ENCODE data around the gene DPH2.

DPH2 gene

DNA sequence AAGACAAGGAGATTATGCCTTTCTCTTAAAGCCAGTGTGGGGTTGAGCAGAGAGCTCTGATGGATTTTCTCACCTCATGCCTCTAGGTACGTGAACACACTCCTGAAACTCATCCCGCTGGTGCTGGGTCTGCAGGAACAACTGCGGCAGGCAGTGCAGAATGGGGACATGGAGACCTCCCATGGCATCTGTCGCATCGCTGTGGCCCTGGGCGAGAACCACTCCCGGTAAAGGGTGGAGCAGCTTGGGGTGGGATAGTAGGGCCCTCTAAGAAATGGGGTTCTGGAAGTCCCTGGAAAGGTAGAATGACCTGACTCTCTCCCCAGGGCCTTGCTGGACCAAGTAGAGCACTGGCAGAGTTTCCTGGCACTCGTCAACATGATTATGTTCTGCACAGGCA, 13.6 kb upstream of the DPH2 start:
- no peaks in the 10 kb centered on the region for H3K27me3 ChIP-seq (ENCODE audit: control insufficient read depth, insufficient read depth, low read length)
- peaks cover 3% of the 10 kb centered on the region for H3K4me1 ChIP-seq (ENCODE audit: control insufficient read depth, insufficient read depth, low read length)
- DNase-seq (ENCODE audit: low read depth, low spot score): no peak
- H3K27ac ChIP-seq (ENCODE audit: low read length): no peak overlapping the region
- 0 out of 2 replicates have a peak, but pooled peaks cover 9% of the 10 kb centered on the region for H3K36me3 ChIP-seq (ENCODE audit: control insufficient read depth, insufficient read depth, low read length)
- WGBS (ENCODE audit: insufficient coverage, insufficient read length): no CpG with 5 or more reads among the region's 8 CpGs
- H3K9me3 ChIP-seq (ENCODE audit: control insufficient read depth, insufficient read depth, low read length): no peaks in the 10 kb centered on the region
- no peak overlapping the region for H3K4me3 ChIP-seq (ENCODE audit: low read length)

DNA sequence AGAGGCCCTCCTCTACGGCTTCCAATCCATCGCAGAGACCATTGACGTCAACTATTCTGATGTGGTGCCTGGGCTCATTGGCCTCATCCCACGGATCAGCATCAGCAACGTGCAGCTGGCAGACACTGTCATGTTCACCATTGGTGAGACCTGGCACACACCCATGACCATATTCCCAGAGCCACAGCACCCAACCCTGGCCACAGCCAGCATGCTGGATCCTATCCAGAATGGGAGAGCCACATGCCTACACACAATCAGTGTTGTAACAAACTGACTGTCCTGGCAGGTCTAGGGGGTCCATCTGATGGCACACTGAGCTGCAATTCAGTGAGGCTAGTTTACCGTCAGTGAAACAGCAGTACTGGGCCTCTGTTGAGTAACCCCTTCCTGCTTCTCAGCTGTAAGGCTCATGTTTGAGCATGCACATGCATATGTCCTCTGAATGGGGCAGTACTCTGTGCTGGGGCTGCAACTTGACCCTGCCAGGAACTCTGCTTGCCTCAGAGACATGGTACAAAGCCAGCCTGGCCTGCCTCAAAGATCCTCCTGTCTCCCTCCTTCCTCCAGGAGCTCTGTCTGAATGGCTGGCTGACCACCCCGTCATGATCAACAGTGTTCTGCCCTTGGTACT, 12.3 kb upstream of the DPH2 start:
- WGBS (ENCODE audit: insufficient coverage, insufficient read length): no CpG with 5 or more reads among the region's 7 CpGs
- DNase-seq (ENCODE audit: low read depth, low spot score): no peak
- 0 out of 2 replicates have a peak, but pooled peaks cover 9% of the 10 kb centered on the region for H3K36me3 ChIP-seq (ENCODE audit: control insufficient read depth, insufficient read depth, low read length)
- H3K27me3 ChIP-seq (ENCODE audit: control insufficient read depth, insufficient read depth, low read length): no peaks in the 10 kb centered on the region
- H3K4me1 ChIP-seq (ENCODE audit: control insufficient read depth, insufficient read depth, low read length): peaks cover 3% of the 10 kb centered on the region
- no peaks in the 10 kb centered on the region for H3K9me3 ChIP-seq (ENCODE audit: control insufficient read depth, insufficient read depth, low read length)
- no peak overlapping the region for H3K4me3 ChIP-seq (ENCODE audit: low read length)
- H3K27ac ChIP-seq (ENCODE audit: low read length): no peak overlapping the region

GRCh38 chr1:43958351-43959255, 11.2 kb upstream of the DPH2 start:
- 0 out of 2 replicates have a peak, but pooled peaks cover 9% of the 10 kb centered on the region for H3K36me3 ChIP-seq (ENCODE audit: control insufficient read depth, insufficient read depth, low read length)
- H3K9me3 ChIP-seq (ENCODE audit: control insufficient read depth, insufficient read depth, low read length): no peaks in the 10 kb centered on the region
- no peak overlapping the region for H3K4me3 ChIP-seq (ENCODE audit: low read length)
- H3K27me3 ChIP-seq (ENCODE audit: control insufficient read depth, insufficient read depth, low read length): no peaks in the 10 kb centered on the region
- H3K27ac ChIP-seq (ENCODE audit: low read length): no peak overlapping the region
- no peak for DNase-seq (ENCODE audit: low read depth, low spot score)
- no CpG with 5 or more reads among the region's 9 CpGs for WGBS (ENCODE audit: insufficient coverage, insufficient read length)
- H3K4me1 ChIP-seq (ENCODE audit: control insufficient read depth, insufficient read depth, low read length): no peaks in the 10 kb centered on the region

- Histone ChIP-seq H3K36me3 (ENCODE audit: control insufficient read depth, insufficient read depth, low read length) (0 out of 2 replicates have a peak, but pooled peaks cover 9% of the 10 kb centered on the region), H3K9me3 (ENCODE audit: control insufficient read depth, insufficient read depth, low read length) (no peaks in the 10 kb centered on the region), H3K27me3 (ENCODE audit: control insufficient read depth, insufficient read depth, low read length) (no peaks in the 10 kb centered on the region), H3K4me1 (ENCODE audit: control insufficient read depth, insufficient read depth, low read length) (no peaks in the 10 kb centered on the region), H3K4me3 (ENCODE audit: low read length) (no peak overlapping the region), H3K27ac (ENCODE audit: low read length) (no peak overlapping the region)
- WGBS (ENCODE audit: insufficient coverage, insufficient read length): no CpG with 5 or more reads among the region's 8 CpGs
- DNase-seq (ENCODE audit: low read depth, low spot score): no peak
Observed at GRCh38 chr1:43960798-43961197, 9.0 kb upstream of the DPH2 start.

GRCh38 chr1:43961692-43962091, 8.1 kb upstream of the DPH2 start:
- no peaks in the 10 kb centered on the region for H3K27me3 ChIP-seq (ENCODE audit: control insufficient read depth, insufficient read depth, low read length)
- DNase-seq (ENCODE audit: low read depth, low spot score): no peak
- H3K4me3 ChIP-seq (ENCODE audit: low read length): no peak overlapping the region
- no peaks in the 10 kb centered on the region for H3K9me3 ChIP-seq (ENCODE audit: control insufficient read depth, insufficient read depth, low read length)
- H3K27ac ChIP-seq (ENCODE audit: low read length): no peak overlapping the region
- no CpG with 5 or more reads among the region's 3 CpGs for WGBS (ENCODE audit: insufficient coverage, insufficient read length)
- 0 out of 2 replicates have a peak, but pooled peaks cover 9% of the 10 kb centered on the region for H3K36me3 ChIP-seq (ENCODE audit: control insufficient read depth, insufficient read depth, low read length)
- no peaks in the 10 kb centered on the region for H3K4me1 ChIP-seq (ENCODE audit: control insufficient read depth, insufficient read depth, low read length)

DNA sequence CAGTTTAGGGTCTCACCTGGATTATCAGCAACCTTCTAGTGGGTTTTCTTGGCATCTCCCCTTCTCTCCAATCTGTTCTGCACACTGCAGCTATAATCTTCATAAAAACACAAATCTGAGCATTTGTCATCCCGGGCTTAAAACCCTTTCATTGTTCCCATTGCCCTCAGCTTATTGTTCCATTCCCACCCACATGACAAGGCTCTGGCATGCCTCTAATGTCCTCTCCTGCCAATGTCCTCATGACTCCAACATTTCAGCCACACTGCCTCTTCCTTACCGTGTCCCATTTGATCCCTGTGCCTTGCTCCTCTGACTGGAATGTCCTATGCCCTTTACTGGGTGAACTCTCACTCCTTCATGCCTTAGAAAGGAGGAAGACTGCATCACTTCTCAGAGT, 7.5 kb upstream of the DPH2 start:
- H3K4me1 ChIP-seq (ENCODE audit: control insufficient read depth, insufficient read depth, low read length): no peaks in the 10 kb centered on the region
- no peaks in the 10 kb centered on the region for H3K27me3 ChIP-seq (ENCODE audit: control insufficient read depth, insufficient read depth, low read length)
- no peak overlapping the region for H3K4me3 ChIP-seq (ENCODE audit: low read length)
- DNase-seq (ENCODE audit: low read depth, low spot score): no peak
- no peak overlapping the region for H3K27ac ChIP-seq (ENCODE audit: low read length)
- H3K36me3 ChIP-seq (ENCODE audit: control insufficient read depth, insufficient read depth, low read length): peaks cover 7% of the 10 kb centered on the region; the same call in 1 of the 2 replicates
- WGBS (ENCODE audit: insufficient coverage, insufficient read length): no CpG with 5 or more reads among the region's 2 CpGs
- H3K9me3 ChIP-seq (ENCODE audit: control insufficient read depth, insufficient read depth, low read length): no peaks in the 10 kb centered on the region

GRCh38 chr1:43963006-43963405, 6.8 kb upstream of the DPH2 start:
- no peaks in the 10 kb centered on the region; the same call in 1 of the 2 replicates for H3K36me3 ChIP-seq (ENCODE audit: control insufficient read depth, insufficient read depth, low read length)
- no peak overlapping the region for H3K4me3 ChIP-seq (ENCODE audit: low read length)
- no peak overlapping the region for H3K27ac ChIP-seq (ENCODE audit: low read length)
- no peak for DNase-seq (ENCODE audit: low read depth, low spot score)
- no peaks in the 10 kb centered on the region for H3K4me1 ChIP-seq (ENCODE audit: control insufficient read depth, insufficient read depth, low read length)
- no peaks in the 10 kb centered on the region for H3K27me3 ChIP-seq (ENCODE audit: control insufficient read depth, insufficient read depth, low read length)
- WGBS (ENCODE audit: insufficient coverage, insufficient read length): no CpG with 5 or more reads among the region's 3 CpGs
- no peaks in the 10 kb centered on the region for H3K9me3 ChIP-seq (ENCODE audit: control insufficient read depth, insufficient read depth, low read length)

DNA sequence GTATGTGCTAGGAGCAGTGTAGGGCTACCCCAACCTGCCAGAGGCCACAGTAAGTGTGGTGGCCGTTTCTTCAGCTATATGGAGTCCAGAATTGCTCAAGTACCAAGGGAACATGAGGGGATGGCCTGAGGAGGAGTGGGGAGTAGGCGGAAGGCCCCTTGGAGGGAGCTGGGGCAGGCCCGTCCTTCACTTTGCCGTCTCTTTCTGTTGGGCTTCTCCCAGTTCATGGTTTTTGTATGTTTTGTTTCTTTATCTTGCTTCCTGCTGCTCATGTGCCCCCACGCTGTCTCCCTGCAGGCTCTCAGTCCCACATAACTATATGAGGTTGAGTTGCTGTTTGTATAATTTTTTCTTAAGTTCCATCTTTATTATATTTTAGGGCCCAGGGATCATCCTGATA, 5.9 kb upstream of the DPH2 start:
- WGBS (ENCODE audit: insufficient coverage, insufficient read length): no CpG with 5 or more reads among the region's 5 CpGs
- Histone ChIP-seq H3K4me1 (ENCODE audit: control insufficient read depth, insufficient read depth, low read length) (no peaks in the 10 kb centered on the region), H3K27ac (ENCODE audit: low read length) (no peak overlapping the region), H3K27me3 (ENCODE audit: control insufficient read depth, insufficient read depth, low read length) (no peaks in the 10 kb centered on the region), H3K36me3 (ENCODE audit: control insufficient read depth, insufficient read depth, low read length) (no peaks in the 10 kb centered on the region; the same call in 1 of the 2 replicates), H3K9me3 (ENCODE audit: control insufficient read depth, insufficient read depth, low read length) (no peaks in the 10 kb centered on the region), H3K4me3 (ENCODE audit: low read length) (no peak overlapping the region)
- DNase-seq (ENCODE audit: low read depth, low spot score): no peak

- Histone ChIP-seq H3K27me3 (ENCODE audit: control insufficient read depth, insufficient read depth, low read length) (no peaks in the 10 kb centered on the region), H3K4me1 (ENCODE audit: control insufficient read depth, insufficient read depth, low read length) (no peaks in the 10 kb centered on the region), H3K9me3 (ENCODE audit: control insufficient read depth, insufficient read depth, low read length) (no peaks in the 10 kb centered on the region), H3K27ac (ENCODE audit: low read length) (no peak overlapping the region), H3K36me3 (ENCODE audit: control insufficient read depth, insufficient read depth, low read length) (no peaks in the 10 kb centered on the region; the same call in 1 of the 2 replicates), H3K4me3 (ENCODE audit: low read length) (no peak overlapping the region)
- DNase-seq (ENCODE audit: low read depth, low spot score): no peak
- WGBS (ENCODE audit: insufficient coverage, insufficient read length): 100% methylated on average over 2 of the region's 3 CpGs
Observed at GRCh38 chr1:43965316-43965715, 4.5 kb upstream of the DPH2 start.

- peaks cover 8% of the 10 kb centered on the region for H3K36me3 ChIP-seq (ENCODE audit: control insufficient read depth, insufficient read depth, low read length)
- H3K27ac ChIP-seq (ENCODE audit: low read length): no peak overlapping the region
- DNase-seq (ENCODE audit: low read depth, low spot score): no peak
- H3K9me3 ChIP-seq (ENCODE audit: control insufficient read depth, insufficient read depth, low read length): no peaks in the 10 kb centered on the region
- no peak overlapping the region for H3K4me3 ChIP-seq (ENCODE audit: low read length)
- WGBS (ENCODE audit: insufficient coverage, insufficient read length): no CpG with 5 or more reads among the region's 6 CpGs
- H3K27me3 ChIP-seq (ENCODE audit: control insufficient read depth, insufficient read depth, low read length): no peaks in the 10 kb centered on the region
- H3K4me1 ChIP-seq (ENCODE audit: control insufficient read depth, insufficient read depth, low read length): 0 out of 2 replicates have a peak, but pooled peaks cover 1% of the 10 kb centered on the region
Observed at GRCh38 chr1:43968348-43968948, 1.4 kb upstream of the DPH2 start.
